ENCODE results near the gene NFATC2IP. TPM values are rescaled to one million over a fixed set of nuclear protein-coding genes. Genes with fewer than 3 reads are reported as not detected.

The NFATC2IP gene
- total and polyA plus RNA-seq, 2 of the 4 experiments (the other 2 are of a cell fraction): 10.0 to 29.1 TPM

DNA sequence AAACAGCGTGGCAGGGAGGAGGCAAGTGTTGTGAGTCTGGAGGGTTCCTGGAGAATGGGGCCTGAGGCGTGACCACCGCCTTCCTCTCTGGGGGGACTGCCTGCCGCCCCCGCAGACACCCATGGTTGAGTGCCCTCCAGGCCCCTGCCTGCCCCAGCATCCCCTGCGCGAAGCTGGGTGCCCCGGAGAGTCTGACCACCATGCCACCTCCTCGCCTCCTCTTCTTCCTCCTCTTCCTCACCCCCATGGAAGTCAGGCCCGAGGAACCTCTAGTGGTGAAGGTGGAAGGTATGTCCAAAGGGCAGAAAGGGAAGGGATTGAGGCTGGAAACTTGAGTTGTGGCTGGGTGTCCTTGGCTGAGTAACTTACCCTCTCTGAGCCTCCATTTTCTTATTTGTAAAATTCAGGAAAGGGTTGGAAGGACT, 18.9 kb upstream of the NFATC2IP start, which contains the start of gene CD19:
CD19 (plus strand) TSS at position 171 of the 425 bp plus-strand sequence; CDS start at position 201, 30 bp downstream.
- Histone ChIP-seq H3K23ac (ENCODE audit: low read depth, low read length) (no peak within 1 kb of the TSS), H2BK5ac (ENCODE audit: low read depth, low read length, poor library complexity, severe bottlenecking) (no peak within 1 kb of the TSS), H4K91ac (ENCODE audit: insufficient read depth, low read depth, low read length) (no peak within 1 kb of the TSS), H2BK20ac (ENCODE audit: low read depth, low read length) (no peak within 1 kb of the TSS; the same call in 1 of the 2 replicates), H3K4me3 (ENCODE audit: insufficient read depth, low read depth, low read length) (no peak within 1 kb of the TSS), H3K9ac (ENCODE audit: low read depth, low read length) (no peak within 1 kb of the TSS), H3K4me1 (ENCODE audit: control insufficient read depth, insufficient read depth, low read length) (no peaks in the 10 kb centered on the region), H3K9me1 (ENCODE audit: insufficient read depth, low read length) (no peaks in the 10 kb centered on the region), H4K5ac (ENCODE audit: low read depth, low read length) (no peak within 1 kb of the TSS), H3K9me3 (ENCODE audit: control insufficient read depth, insufficient read depth, low read length) (no peaks in the 10 kb centered on the region), H3K79me1 (ENCODE audit: low read depth in 1 of 2, low read length in 2 of 2) (no peaks in the 10 kb centered on the region), H3K14ac (replicated peaks; ENCODE audit: low read depth, low read length) (no peak within 1 kb of the TSS), H4K20me1 (ENCODE audit: insufficient read depth, low read length) (no peaks in the 10 kb centered on the region), H2AFZ (replicated peaks; ENCODE audit: low read length, poor library complexity) (no peak within 1 kb of the TSS), H4K8ac (ENCODE audit: low read depth in 2 of 2, low read length in 2 of 2) (no peak within 1 kb of the TSS), H3K27ac (ENCODE audit: insufficient read depth, low read length) (no peak within 1 kb of the TSS), H3K56ac (ENCODE audit: extremely low read depth, insufficient read depth, low read length) (no peak within 1 kb of the TSS), H2AK9ac (replicated peaks; ENCODE audit: low read depth, low read length, poor library complexity) (no peak within 1 kb of the TSS), H3K36me3 (ENCODE audit: control insufficient read depth, insufficient read depth, low read length) (no peaks in the 10 kb centered on the region), H3K4me2 (ENCODE audit: low read depth, low read length) (no peak within 1 kb of the TSS), H2AK5ac (ENCODE audit: low read depth, low read length) (no peak within 1 kb of the TSS), H3K18ac (ENCODE audit: low read depth, low read length) (no peak within 1 kb of the TSS), H3K4ac (ENCODE audit: low read depth, low read length) (no peak within 1 kb of the TSS), H2BK15ac (ENCODE audit: low read depth, low read length) (no peak within 1 kb of the TSS), H2BK120ac (ENCODE audit: low read depth, low read length) (no peak within 1 kb of the TSS), H3K27me3 (ENCODE audit: control insufficient read depth, insufficient read depth, low read length) (peaks cover 7% of the 10 kb centered on the region; the same call in 1 of the 2 replicates)
- no peak for DNase-seq
- TF ChIP-seq RCOR1 (IDR thresholded peaks at IDR 0.05; ENCODE audit: insufficient replicate concordance, low read length) (no peak), CEBPB (IDR thresholded peaks at IDR 0.05; ENCODE audit: low read depth, low read length) (no peak), SMC3 (IDR thresholded peaks at IDR 0.05; ENCODE audit: low read depth, low read length) (no peak), MAZ (IDR thresholded peaks at IDR 0.05; ENCODE audit: borderline replicate concordance, low read depth, low read length) (no peak), POLR2A (IDR thresholded peaks at IDR 0.05; ENCODE audit: low read depth, low read length) (no peak), RFX5 (IDR thresholded peaks at IDR 0.05; ENCODE audit: low read depth, low read length) (no peak), RAD21 (IDR thresholded peaks at IDR 0.05; ENCODE audit: low read length) (no peak), FOS (IDR thresholded peaks at IDR 0.05; ENCODE audit: low read depth, low read length) (no peak)
- TF ChIP-seq, protein P1, sequence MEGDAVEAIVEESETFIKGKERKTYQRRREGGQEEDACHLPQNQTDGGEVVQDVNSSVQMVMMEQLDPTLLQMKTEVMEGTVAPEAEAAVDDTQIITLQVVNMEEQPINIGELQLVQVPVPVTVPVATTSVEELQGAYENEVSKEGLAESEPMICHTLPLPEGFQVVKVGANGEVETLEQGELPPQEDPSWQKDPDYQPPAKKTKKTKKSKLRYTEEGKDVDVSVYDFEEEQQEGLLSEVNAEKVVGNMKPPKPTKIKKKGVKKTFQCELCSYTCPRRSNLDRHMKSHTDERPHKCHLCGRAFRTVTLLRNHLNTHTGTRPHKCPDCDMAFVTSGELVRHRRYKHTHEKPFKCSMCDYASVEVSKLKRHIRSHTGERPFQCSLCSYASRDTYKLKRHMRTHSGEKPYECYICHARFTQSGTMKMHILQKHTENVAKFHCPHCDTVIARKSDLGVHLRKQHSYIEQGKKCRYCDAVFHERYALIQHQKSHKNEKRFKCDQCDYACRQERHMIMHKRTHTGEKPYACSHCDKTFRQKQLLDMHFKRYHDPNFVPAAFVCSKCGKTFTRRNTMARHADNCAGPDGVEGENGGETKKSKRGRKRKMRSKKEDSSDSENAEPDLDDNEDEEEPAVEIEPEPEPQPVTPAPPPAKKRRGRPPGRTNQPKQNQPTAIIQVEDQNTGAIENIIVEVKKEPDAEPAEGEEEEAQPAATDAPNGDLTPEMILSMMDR (conservative IDR thresholded peaks at IDR 0.05; ENCODE audit: low read depth, low read length): no peak
- TF ChIP-seq, protein P2, sequence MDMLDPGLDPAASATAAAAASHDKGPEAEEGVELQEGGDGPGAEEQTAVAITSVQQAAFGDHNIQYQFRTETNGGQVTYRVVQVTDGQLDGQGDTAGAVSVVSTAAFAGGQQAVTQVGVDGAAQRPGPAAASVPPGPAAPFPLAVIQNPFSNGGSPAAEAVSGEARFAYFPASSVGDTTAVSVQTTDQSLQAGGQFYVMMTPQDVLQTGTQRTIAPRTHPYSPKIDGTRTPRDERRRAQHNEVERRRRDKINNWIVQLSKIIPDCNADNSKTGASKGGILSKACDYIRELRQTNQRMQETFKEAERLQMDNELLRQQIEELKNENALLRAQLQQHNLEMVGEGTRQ (IDR thresholded peaks at IDR 0.05; ENCODE audit: low read depth, low read length): no peak
- TF ChIP-seq, protein P3, sequence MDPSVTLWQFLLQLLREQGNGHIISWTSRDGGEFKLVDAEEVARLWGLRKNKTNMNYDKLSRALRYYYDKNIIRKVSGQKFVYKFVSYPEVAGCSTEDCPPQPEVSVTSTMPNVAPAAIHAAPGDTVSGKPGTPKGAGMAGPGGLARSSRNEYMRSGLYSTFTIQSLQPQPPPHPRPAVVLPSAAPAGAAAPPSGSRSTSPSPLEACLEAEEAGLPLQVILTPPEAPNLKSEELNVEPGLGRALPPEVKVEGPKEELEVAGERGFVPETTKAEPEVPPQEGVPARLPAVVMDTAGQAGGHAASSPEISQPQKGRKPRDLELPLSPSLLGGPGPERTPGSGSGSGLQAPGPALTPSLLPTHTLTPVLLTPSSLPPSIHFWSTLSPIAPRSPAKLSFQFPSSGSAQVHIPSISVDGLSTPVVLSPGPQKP (IDR thresholded peaks at IDR 0.05; ENCODE audit: borderline replicate concordance, low read depth, low read length): no peak
- no TSS peak for BruUV-seq (replicated peaks)
- intact Hi-C loops (cut with micrococcal nuclease): no loop called here
- CTCF ChIA-PET: no interaction called here
- in situ Hi-C loops (cut with MboI; ENCODE audit: low sequenced_read_pairs): no loop called here
- ATAC-seq (ENCODE audit: low read depth): no peak
- POLR2A ChIA-PET (ENCODE audit: unreplicated experiment): no interaction called here
- dilution Hi-C loops (cut with HindIII; ENCODE audit: low sequenced_read_pairs, unreplicated experiment): no loop called here
- 72% methylated on average over 4 of the region's 10 CpGs; no CpG with 5 or more reads in 1 of the 2 experiments for WGBS, 2 experiments (ENCODE audit: extremely low coverage in 2 of 2, insufficient read length in 1 of 2)
